Measurements from ENCODE around the gene RPS26. TPM values are rescaled to one million over a fixed set of nuclear protein-coding genes. Genes with fewer than 3 reads are reported as not detected.

RPS26 gene
- total and polyA plus RNA-seq, 2 of the 13 experiments (the other 11 are each of a cell fraction or from before 2014, with no cell fraction given) = 150 to 421 TPM

GRCh38 chr12:56081393-56082347, 40.0 kb downstream of the RPS26 start (continued):
- TF ChIP-seq BRF2 (CRISPR knock-in tag; IDR thresholded peaks at IDR 0.05) (no peak; the same call in 1 of the 2 replicates), HOXA3 (CRISPR knock-in tag; IDR thresholded peaks at IDR 0.05) (peak; percentile 92; the same call in 1 of the 2 replicates), ZNF788 (CRISPR knock-in tag; IDR thresholded peaks at IDR 0.05; ENCODE audit: borderline replicate concordance) (peak; percentile 97), RAD51 (IDR thresholded peaks at IDR 0.05; ENCODE audit: borderline replicate concordance) (peak; percentile 40; the same call in 1 of the 2 replicates), GABPB1 (CRISPR knock-in tag; IDR thresholded peaks at IDR 0.05) (peak; percentile 71), ZNF709 (CRISPR knock-in tag; IDR thresholded peaks at IDR 0.05) (peak; percentile 64; the same call in 1 of the 2 replicates), PREB (CRISPR knock-in tag; IDR thresholded peaks at IDR 0.05) (no peak), RXRB (CRISPR knock-in tag; IDR thresholded peaks at IDR 0.05; ENCODE audit: borderline replicate concordance) (peak; percentile 98), TRIM24 (CRISPR knock-in tag; IDR thresholded peaks at IDR 0.05) (peak; percentile 94), ZBTB39 (CRISPR knock-in tag; IDR thresholded peaks at IDR 0.05) (peak; percentile 88; the same call in 1 of the 2 replicates), ZNF83 (CRISPR knock-in tag; IDR thresholded peaks at IDR 0.05; ENCODE audit: borderline replicate concordance) (no peak), ZNF207 (IDR thresholded peaks at IDR 0.05; ENCODE audit: borderline replicate concordance) (no peak), ZNF260 (CRISPR knock-in tag; IDR thresholded peaks at IDR 0.05; ENCODE audit: borderline replicate concordance, low read depth) (no peak), BCL3 (CRISPR knock-in tag; IDR thresholded peaks at IDR 0.05) (peak; percentile 76; the same call in 1 of the 2 replicates), FOXJ3 (CRISPR knock-in tag; IDR thresholded peaks at IDR 0.05; ENCODE audit: borderline replicate concordance) (peak; percentile 89), HMGXB3 (CRISPR knock-in tag; IDR thresholded peaks at IDR 0.05; ENCODE audit: borderline replicate concordance) (peak; percentile 84; the same call in 1 of the 2 replicates), NCOA2 (CRISPR knock-in tag; IDR thresholded peaks at IDR 0.05) (peak; percentile 97), NCOR1 (IDR thresholded peaks at IDR 0.05; ENCODE audit: borderline replicate concordance, low read length) (peak; percentile 99)
